AG09319 (cell line): ENCODE results near the gene BMP2K.

Experiments
- DNase-seq: peaks from one replicate; pipeline ENCODE4 v3.0.0-alpha.2; 2010; ENCODE audit warnings: low read depth; ENCODE audit errors: extremely low read depth
- CTCF ChIP-seq: IDR thresholded peaks from 2 replicates; pipeline ENCODE4 v1.5.1; 2011; ENCODE audit warnings: low read depth, mild to moderate bottlenecking, inconsistent platforms, low read length, moderate library complexity

Gene BMP2K

GRCh38 chr4:78764498-78764961, 11.6 kb upstream of the BMP2K start:
- TF ChIP-seq CTCF, result no peak
- DNase-seq, result no peak

GRCh38 chr4:78765432-78766006, 10.6 kb upstream of the BMP2K start:
- no peak for DNase-seq

GRCh38 chr4:78766026-78766425, 10.1 kb upstream of the BMP2K start:
- DNase-seq, result peak; percentile 74

More at GRCh38 chr4:78765432-78766006, 10.6 kb upstream of the BMP2K start:
- no peak for TF ChIP-seq CTCF

GRCh38 chr4:78766650-78767049, 9.5 kb upstream of the BMP2K start:
- DNase-seq, result no peak
- TF ChIP-seq CTCF, result no peak

More at GRCh38 chr4:78766026-78766425, 10.1 kb upstream of the BMP2K start:
- no peak for TF ChIP-seq CTCF

GRCh38 chr4:78767350-78767749, 8.8 kb upstream of the BMP2K start:
- DNase-seq, result no peak
- TF ChIP-seq CTCF, result no peak

- DNase-seq, result no peak
- no peak for TF ChIP-seq CTCF
These were observed 7.5 kb upstream of the BMP2K start for GRCh38 chr4:78768452-78769180.

GRCh38 chr4:78770091-78770642, 6.0 kb upstream of the BMP2K start:
- TF ChIP-seq CTCF, result no peak
- DNase-seq, result no peak
